Liver (tissue), 3 donors: Measurements from ENCODE around the gene BAIAP2L1.

Experiments
- EGR1 ChIP-seq, 2 donors: IDR thresholded peaks; 2 replicates each; pipeline ENCODE4 v1.6.1; 2016 to 2018; ENCODE audit warnings: antibody characterized with exemption in 2 of 2, low read depth in 2 of 2
- RAD21 ChIP-seq, 2 donors: IDR thresholded peaks; 2 replicates each; pipeline ENCODE4 v1.6.1; 2016; ENCODE audit warnings: antibody characterized with exemption in 2 of 2, mild to moderate bottlenecking in 2 of 2
- RXRA ChIP-seq, 2 donors: IDR thresholded peaks; 2 replicates each; pipeline ENCODE4 v1.6.1; 2017 to 2018; ENCODE audit warnings: antibody characterized with exemption in 2 of 2, mild to moderate bottlenecking in 1 of 2
- SP1 ChIP-seq: IDR thresholded peaks from 2 replicates; pipeline ENCODE4 v1.6.1; 2018; ENCODE audit warnings: antibody characterized with exemption, mild to moderate bottlenecking
- TF ChIP-seq, protein P1 (sequence below): fragments of 150-350 bp; IDR thresholded peaks from 2 replicates; pipeline ENCODE4 v1.5.1; 2017; ENCODE audit warnings: improper control_type of control experiment, low read depth, low read length; ENCODE audit not compliant: missing input control
- TF ChIP-seq, protein P2 (sequence below): IDR thresholded peaks from 2 replicates; pipeline ENCODE4 v1.6.1; 2016; ENCODE audit warnings: antibody characterized with exemption
- donor health status: healthy.
- donor health status: healthy.

- TF ChIP-seq, protein P1, sequence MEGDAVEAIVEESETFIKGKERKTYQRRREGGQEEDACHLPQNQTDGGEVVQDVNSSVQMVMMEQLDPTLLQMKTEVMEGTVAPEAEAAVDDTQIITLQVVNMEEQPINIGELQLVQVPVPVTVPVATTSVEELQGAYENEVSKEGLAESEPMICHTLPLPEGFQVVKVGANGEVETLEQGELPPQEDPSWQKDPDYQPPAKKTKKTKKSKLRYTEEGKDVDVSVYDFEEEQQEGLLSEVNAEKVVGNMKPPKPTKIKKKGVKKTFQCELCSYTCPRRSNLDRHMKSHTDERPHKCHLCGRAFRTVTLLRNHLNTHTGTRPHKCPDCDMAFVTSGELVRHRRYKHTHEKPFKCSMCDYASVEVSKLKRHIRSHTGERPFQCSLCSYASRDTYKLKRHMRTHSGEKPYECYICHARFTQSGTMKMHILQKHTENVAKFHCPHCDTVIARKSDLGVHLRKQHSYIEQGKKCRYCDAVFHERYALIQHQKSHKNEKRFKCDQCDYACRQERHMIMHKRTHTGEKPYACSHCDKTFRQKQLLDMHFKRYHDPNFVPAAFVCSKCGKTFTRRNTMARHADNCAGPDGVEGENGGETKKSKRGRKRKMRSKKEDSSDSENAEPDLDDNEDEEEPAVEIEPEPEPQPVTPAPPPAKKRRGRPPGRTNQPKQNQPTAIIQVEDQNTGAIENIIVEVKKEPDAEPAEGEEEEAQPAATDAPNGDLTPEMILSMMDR: no peak
- no peak for TF ChIP-seq SP1
- TF ChIP-seq, protein P2, sequence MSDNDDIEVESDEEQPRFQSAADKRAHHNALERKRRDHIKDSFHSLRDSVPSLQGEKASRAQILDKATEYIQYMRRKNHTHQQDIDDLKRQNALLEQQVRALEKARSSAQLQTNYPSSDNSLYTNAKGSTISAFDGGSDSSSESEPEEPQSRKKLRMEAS: no peak
- TF ChIP-seq RXRA (IDR thresholded peaks at IDR 0.05): no peak
- no peak for TF ChIP-seq EGR1 (IDR thresholded peaks at IDR 0.05; ENCODE audit: low read depth in 2 of 2)
- no peak for TF ChIP-seq RAD21 (IDR thresholded peaks at IDR 0.05)
Measured at GRCh38 chr7:98314469-98314868, 86.4 kb downstream of the BAIAP2L1 start.
